ENCODE measurements around the gene CBLIF.
"Not testable (repeated sequence)": the region's sequence is repeated elsewhere in the genome, so short reads cannot be mapped to it uniquely, and the experiment has no call there.

- TF ChIP-seq ZNF274 (IDR thresholded peaks at IDR 0.05; ENCODE audit: borderline replicate concordance, extremely low read depth, low read length); CTCF (IDR thresholded peaks at IDR 0.05; ENCODE audit: control extremely low read depth in 1 of 3, insufficient read depth in 1 of 3, low read depth in 1 of 3, low read length in 3 of 3); RFX5 (IDR thresholded peaks at IDR 0.05; ENCODE audit: borderline replicate concordance, low read depth, low read length); EP300 (IDR thresholded peaks at IDR 0.05; ENCODE audit: borderline replicate concordance in 1 of 2, low read depth in 2 of 2, low read length in 2 of 2); CREB1 (IDR thresholded peaks at IDR 0.05): not testable (repeated sequence)
Measured at GRCh38 chr11:59851416-59851815, 6.1 kb upstream of the CBLIF start.

All from H1 (cell line).